Mesendoderm (in vitro differentiated cells): Measurements from ENCODE around the gene EML3. TPM values are rescaled to one million over a fixed set of nuclear protein-coding genes. Genes with fewer than 3 reads are reported as not detected.

Source experiments
- DNase-seq: peaks from one replicate; pipeline ENCODE4 v3.0.0; 2013
- H2AK5ac ChIP-seq: 2 replicates; pipeline ENCODE4 v1.6.1; 2013; ENCODE audit warnings: low read length, inconsistent platforms
- H2BK120ac ChIP-seq: 2 replicates; pipeline ENCODE4 v1.6.1; 2013; ENCODE audit warnings: low read depth, mild to moderate bottlenecking, low read length, moderate library complexity, mixed read lengths
- H2BK15ac ChIP-seq: replicated peaks from 2 replicates; pipeline ENCODE4 v1.6.1; 2013; ENCODE audit warnings: low read depth, mild to moderate bottlenecking, moderate library complexity
- H2BK5ac ChIP-seq: 2 replicates; pipeline ENCODE4 v1.6.1; 2013; ENCODE audit warnings: low read length, inconsistent platforms
- H3K18ac ChIP-seq: 2 replicates; pipeline ENCODE4 v1.6.1; 2013; ENCODE audit warnings: mild to moderate bottlenecking, low read length, mixed read lengths
- H3K23ac ChIP-seq: one replicate; pipeline ENCODE4 v1.6.1; 2013; ENCODE audit warnings: low read length
- H3K27ac ChIP-seq: 2 replicates; pipeline ENCODE4 v1.5.1; 2013; ENCODE audit warnings: low read depth, mild to moderate bottlenecking, inconsistent platforms, low read length, moderate library complexity
- H3K27me3 ChIP-seq: 2 replicates; pipeline ENCODE4 v1.6.1; 2013; ENCODE audit warnings: low read length, control low read depth, mild to moderate bottlenecking, inconsistent platforms; ENCODE audit not compliant: insufficient read depth, poor library complexity
- H3K36me3 ChIP-seq: 2 replicates; pipeline ENCODE4 v1.6.1; 2013; ENCODE audit warnings: low read length, inconsistent platforms; ENCODE audit not compliant: control insufficient read depth, insufficient read depth
- H3K4ac ChIP-seq: one replicate; pipeline ENCODE4 v1.6.1; 2013; ENCODE audit warnings: low read depth, mild to moderate bottlenecking, low read length, moderate library complexity
- H3K4me1 ChIP-seq: 2 replicates; pipeline ENCODE4 v1.6.1; 2013; ENCODE audit warnings: low read depth, low read length, inconsistent platforms; ENCODE audit not compliant: control insufficient read depth
- H3K4me2 ChIP-seq: 2 replicates; pipeline ENCODE4 v1.6.1; 2013; ENCODE audit warnings: low read length
- H3K4me3 ChIP-seq: 2 replicates; pipeline ENCODE4 v1.5.1; 2013; ENCODE audit warnings: mild to moderate bottlenecking, low read length
- H3K56ac ChIP-seq: one replicate; pipeline ENCODE4 v1.6.1; 2013; ENCODE audit warnings: low read length
- H3K79me1 ChIP-seq: 2 replicates; pipeline ENCODE4 v1.6.1; 2013; ENCODE audit warnings: low read length, inconsistent platforms
- H3K79me2 ChIP-seq: 2 replicates; pipeline ENCODE4 v1.6.1; 2013; ENCODE audit warnings: mild to moderate bottlenecking, low read length; ENCODE audit not compliant: control insufficient read depth, insufficient read depth
- H3K9ac ChIP-seq: 2 replicates; pipeline ENCODE4 v1.6.1; 2013; ENCODE audit warnings: low read length, inconsistent platforms
- H4K5ac ChIP-seq: one replicate; pipeline ENCODE4 v1.6.1; 2013; ENCODE audit warnings: low read length
- H4K8ac ChIP-seq: one replicate; pipeline ENCODE4 v1.6.1; 2013; ENCODE audit warnings: low read depth, mild to moderate bottlenecking, control low read depth, low read length, moderate library complexity
- WGBS: extraction: QIAGEN DNeasy Blood & Tissue Kit; methylation state at CpG from one replicate; pipeline ENCODE4 v1.1.7; 2013; ENCODE audit warnings: low lambda C conversion rate, missing lambda C conversion rate; ENCODE audit not compliant: insufficient coverage; ENCODE audit errors: extremely low coverage; 5-methylcytosine and 5-hydroxymethylcytosine counted together
- polyA plus RNA-seq, 2 experiments: library from polyadenylated mRNA; stranded (reverse); fragments of 200-250 nt; gene quantifications; one replicate each; pipeline ENCODE4 v1.2.3, GENCODE V29; 2013

Gene EML3, protein sequence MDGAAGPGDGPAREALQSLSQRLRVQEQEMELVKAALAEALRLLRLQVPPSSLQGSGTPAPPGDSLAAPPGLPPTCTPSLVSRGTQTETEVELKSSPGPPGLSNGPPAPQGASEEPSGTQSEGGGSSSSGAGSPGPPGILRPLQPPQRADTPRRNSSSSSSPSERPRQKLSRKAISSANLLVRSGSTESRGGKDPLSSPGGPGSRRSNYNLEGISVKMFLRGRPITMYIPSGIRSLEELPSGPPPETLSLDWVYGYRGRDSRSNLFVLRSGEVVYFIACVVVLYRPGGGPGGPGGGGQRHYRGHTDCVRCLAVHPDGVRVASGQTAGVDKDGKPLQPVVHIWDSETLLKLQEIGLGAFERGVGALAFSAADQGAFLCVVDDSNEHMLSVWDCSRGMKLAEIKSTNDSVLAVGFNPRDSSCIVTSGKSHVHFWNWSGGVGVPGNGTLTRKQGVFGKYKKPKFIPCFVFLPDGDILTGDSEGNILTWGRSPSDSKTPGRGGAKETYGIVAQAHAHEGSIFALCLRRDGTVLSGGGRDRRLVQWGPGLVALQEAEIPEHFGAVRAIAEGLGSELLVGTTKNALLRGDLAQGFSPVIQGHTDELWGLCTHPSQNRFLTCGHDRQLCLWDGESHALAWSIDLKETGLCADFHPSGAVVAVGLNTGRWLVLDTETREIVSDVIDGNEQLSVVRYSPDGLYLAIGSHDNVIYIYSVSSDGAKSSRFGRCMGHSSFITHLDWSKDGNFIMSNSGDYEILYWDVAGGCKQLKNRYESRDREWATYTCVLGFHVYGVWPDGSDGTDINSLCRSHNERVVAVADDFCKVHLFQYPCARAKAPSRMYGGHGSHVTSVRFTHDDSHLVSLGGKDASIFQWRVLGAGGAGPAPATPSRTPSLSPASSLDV
- polyA plus RNA-seq (2013, experiment 1 of 2), result 11.9 TPM
- 12.2 TPM for polyA plus RNA-seq (2013, experiment 2 of 2)

DNA sequence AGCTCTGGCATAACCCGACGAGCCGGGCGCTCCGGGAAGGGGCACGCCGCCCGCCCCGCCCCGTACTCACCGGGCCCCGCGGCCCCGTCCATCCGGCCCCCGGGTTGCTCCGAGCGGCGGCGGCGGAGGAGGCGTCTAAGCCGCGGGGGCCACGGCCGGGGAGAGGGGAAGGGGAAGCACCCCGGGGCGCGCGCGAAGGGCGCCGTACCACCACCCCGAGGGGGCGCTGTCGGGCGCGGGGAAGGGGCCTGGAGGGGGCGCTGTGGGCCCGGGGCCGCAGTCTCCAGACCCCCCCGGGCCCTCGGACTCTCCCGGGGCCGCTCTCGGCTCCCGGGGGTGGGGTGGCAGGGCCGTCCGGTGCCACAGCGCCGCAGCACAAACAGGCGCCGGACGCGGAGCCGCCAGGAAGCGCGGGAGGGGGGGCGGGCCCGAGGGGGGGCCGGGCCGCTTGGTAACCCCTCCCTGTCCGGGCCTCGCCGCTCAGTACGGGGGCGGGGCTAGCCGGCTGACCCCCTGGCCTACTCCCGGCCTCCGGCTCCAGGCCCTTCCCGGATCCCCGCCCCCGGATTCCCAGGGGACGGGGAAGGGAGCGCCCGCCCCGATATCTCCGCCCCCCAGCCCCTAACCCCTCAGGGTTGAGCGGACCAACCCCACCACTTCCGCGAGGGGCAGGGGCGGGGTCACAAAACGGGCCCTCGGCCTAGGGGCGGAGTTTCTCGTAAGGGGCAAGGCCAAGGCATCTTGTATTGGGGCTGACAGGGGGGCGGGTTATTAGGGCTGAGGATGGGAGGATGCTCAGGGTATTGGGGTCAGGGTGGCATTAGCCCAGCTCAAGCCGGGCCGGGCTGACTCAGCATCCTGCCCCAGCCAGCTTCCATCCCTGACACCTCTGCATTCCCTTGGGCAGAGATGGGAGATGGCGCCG is at the start of gene EML3, which contains the start of gene ROM1:
Gene EML3 (minus strand): TSS at position 410 of the 925 bp plus-strand sequence. CDS start 318 bp downstream, at position 92.
Gene ROM1 (plus strand): TSS at position 892 of the 925 bp plus-strand sequence. CDS start 25 bp downstream, at position 917.
- Histone ChIP-seq H3K23ac (peak within 1 kb of the TSS; percentile 98), H3K27me3 (no peaks in the 10 kb centered on the region), H4K5ac (no peak within 1 kb of the TSS), H3K27ac (peak within 1 kb of the TSS; percentile 38), H3K4me2 (peak within 1 kb of the TSS; percentile 100), H3K18ac (peak within 1 kb of the TSS; percentile 55), H4K8ac (no peak within 1 kb of the TSS), H2BK5ac (no peak within 1 kb of the TSS), H3K4ac (peak within 1 kb of the TSS; percentile 41), H2AK5ac (no peak within 1 kb of the TSS), H3K79me2 (no peaks in the 10 kb centered on the region), H3K56ac (peak within 1 kb of the TSS; percentile 98), H3K79me1 (no peaks in the 10 kb centered on the region), H3K4me3 (peak within 1 kb of the TSS; percentile 82), H2BK120ac (peak within 1 kb of the TSS; percentile 5), H3K9ac (peak within 1 kb of the TSS; percentile 95), H2BK15ac (no peak within 1 kb of the TSS), H3K36me3 (no peaks in the 10 kb centered on the region), H3K4me1 (peaks cover 6% of the 10 kb centered on the region)
- no CpG with 5 or more reads among the region's 91 CpGs for WGBS
- peak; percentile 97 for DNase-seq

DNA sequence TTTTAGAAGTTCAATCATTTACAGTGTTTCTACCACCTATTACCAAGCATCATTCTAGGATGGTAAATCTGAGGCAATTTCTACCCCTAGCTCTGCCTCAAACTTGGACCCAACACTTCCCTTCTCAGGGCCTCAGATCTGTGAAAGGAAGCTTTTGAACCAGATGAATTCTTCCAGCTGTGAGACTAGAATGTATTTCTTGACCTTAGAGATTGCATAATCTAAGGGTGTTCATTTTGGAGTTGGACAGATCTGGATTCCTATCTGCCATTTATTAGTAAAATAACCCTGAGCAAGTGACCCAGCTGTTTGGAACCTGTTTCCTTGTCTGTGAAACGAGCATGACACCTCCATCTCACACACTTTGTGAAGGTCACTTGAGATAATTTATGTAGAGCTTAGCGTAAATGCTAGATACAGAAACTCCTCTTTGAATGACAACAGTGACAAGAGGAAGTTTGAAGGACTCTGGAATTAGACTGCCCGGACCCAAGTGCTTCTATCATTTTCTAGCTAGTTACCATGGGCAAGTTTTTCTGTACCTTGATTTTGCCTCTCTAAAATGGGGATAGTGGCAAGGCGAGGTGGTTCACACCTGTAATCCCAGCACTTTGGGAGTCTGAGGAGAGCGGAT is 44.3 kb upstream of the EML3 start:
- Histone ChIP-seq H4K8ac (no peak overlapping the region), H3K79me2 (peaks cover 7% of the 10 kb centered on the region), H2BK120ac (no peak overlapping the region), H3K36me3 (no peaks in the 10 kb centered on the region), H3K4me2 (no peak overlapping the region), H3K4me3 (no peak overlapping the region), H3K18ac (no peak overlapping the region), H4K5ac (no peak overlapping the region), H3K79me1 (peaks cover 6% of the 10 kb centered on the region), H3K9ac (no peak overlapping the region), H3K4ac (no peak overlapping the region), H2BK15ac (no peak overlapping the region), H2AK5ac (no peak overlapping the region), H3K23ac (no peak overlapping the region), H3K27ac (no peak overlapping the region), H3K4me1 (peaks cover 2% of the 10 kb centered on the region), H2BK5ac (no peak overlapping the region), H3K56ac (no peak overlapping the region), H3K27me3 (peaks cover 3% of the 10 kb centered on the region)
- no CpG with 5 or more reads among the region's 5 CpGs for WGBS
- DNase-seq, result no peak

DNA sequence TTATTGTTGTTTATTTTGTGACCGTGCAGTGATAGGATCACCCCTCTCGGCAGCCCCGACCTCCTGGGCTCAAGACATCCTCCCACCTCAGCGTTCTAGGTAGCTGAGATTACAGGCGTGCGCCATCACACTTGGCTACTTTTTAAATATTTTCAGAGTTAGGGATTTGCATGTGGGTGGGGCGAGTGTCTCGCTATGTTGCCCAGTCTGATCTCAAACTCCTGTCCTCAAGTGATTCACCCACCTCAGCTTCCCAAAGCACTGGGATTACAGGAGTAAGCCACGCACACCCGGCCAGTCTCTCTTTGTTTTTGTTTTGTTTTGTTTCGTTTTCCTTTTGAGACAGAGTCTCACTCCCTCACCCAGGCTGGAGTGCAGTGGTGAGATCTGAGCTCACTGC is 41.7 kb upstream of the EML3 start:
- no CpG with 5 or more reads among the region's 11 CpGs for WGBS
- Histone ChIP-seq H3K18ac (no peak overlapping the region), H4K8ac (no peak overlapping the region), H2AK5ac (no peak overlapping the region), H3K27ac (no peak overlapping the region), H3K4ac (no peak overlapping the region), H2BK5ac (no peak overlapping the region), H3K79me2 (peaks cover 10% of the 10 kb centered on the region), H3K9ac (no peak overlapping the region), H3K4me1 (peaks cover 2% of the 10 kb centered on the region), H3K27me3 (peaks cover 3% of the 10 kb centered on the region), H3K79me1 (peaks cover 10% of the 10 kb centered on the region), H2BK120ac (no peak overlapping the region), H3K4me3 (no peak overlapping the region), H3K36me3 (peaks cover 3% of the 10 kb centered on the region), H3K56ac (no peak overlapping the region), H3K4me2 (no peak overlapping the region), H3K23ac (no peak overlapping the region), H4K5ac (no peak overlapping the region), H2BK15ac (no peak overlapping the region)
- DNase-seq, result no peak

DNA sequence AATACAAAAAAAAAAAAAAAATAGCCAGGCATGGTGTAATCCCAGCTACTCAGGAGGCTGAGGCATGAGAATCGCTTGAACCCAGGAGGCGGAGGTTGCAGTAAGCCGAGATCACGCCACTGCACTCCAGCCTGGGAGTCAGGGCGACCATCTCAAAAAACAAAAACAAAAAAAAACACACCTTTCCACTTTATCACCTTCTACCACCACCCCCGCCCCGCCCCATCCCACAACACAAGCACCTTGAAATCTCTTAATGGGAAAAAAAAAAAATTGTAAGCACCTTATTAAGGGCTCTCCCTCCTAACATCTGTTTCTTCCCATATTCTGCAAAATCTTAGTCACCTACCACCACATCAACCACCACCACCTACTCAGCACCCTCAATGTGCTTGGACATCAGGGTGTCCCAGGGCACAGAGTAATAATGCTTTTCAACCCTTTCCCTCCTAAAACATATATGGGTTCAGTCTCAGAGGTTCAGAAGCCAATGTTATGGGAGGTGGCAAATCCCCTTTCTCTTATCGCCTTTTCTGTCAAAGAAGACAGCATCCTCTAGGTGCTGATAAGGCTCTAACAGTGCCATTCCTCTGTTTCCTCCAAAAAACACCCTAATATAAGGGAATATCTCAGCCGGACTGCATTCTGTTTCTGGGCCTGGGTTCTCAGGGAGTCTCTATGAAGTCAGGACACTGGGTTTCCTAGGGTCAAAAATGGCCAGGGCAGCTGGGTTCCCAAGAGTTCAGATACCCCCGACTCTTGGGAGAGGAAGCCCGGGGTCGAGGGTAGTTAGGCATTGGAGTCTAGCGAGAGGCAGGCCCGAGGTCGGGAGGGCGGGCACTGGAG is 39.8 kb upstream of the EML3 start:
- Histone ChIP-seq H3K79me1 (peaks cover 11% of the 10 kb centered on the region), H3K23ac (peak overlapping the region; percentile 89), H3K4me1 (peaks cover 2% of the 10 kb centered on the region), H2BK15ac (no peak overlapping the region), H3K4ac (peak overlapping the region; percentile 24), H3K56ac (peak overlapping the region; percentile 95), H4K8ac (no peak overlapping the region), H3K4me3 (peak overlapping the region; percentile 97), H3K36me3 (peaks cover 6% of the 10 kb centered on the region), H3K4me2 (peak overlapping the region; percentile 99), H3K79me2 (peaks cover 10% of the 10 kb centered on the region), H3K27ac (peak overlapping the region; percentile 88), H2AK5ac (peak overlapping the region; percentile 51), H3K18ac (no peak overlapping the region), H2BK5ac (no peak overlapping the region), H2BK120ac (no peak overlapping the region), H3K9ac (peak overlapping the region; percentile 99), H3K27me3 (peaks cover 3% of the 10 kb centered on the region), H4K5ac (no peak overlapping the region)
- DNase-seq, result no peak
- WGBS, result no CpG with 5 or more reads among the region's 16 CpGs
